ENCODE results near the gene DPP7. TPM values are rescaled to one million over a fixed set of nuclear protein-coding genes. Genes with fewer than 3 reads are reported as not detected.
A peak's percentile ranks its signal among the peaks of the same experiment; 100 is the strongest.

Gene DPP7
- total RNA-seq = 100 to 1,000 TPM; 271 to 321 TPM

DNA sequence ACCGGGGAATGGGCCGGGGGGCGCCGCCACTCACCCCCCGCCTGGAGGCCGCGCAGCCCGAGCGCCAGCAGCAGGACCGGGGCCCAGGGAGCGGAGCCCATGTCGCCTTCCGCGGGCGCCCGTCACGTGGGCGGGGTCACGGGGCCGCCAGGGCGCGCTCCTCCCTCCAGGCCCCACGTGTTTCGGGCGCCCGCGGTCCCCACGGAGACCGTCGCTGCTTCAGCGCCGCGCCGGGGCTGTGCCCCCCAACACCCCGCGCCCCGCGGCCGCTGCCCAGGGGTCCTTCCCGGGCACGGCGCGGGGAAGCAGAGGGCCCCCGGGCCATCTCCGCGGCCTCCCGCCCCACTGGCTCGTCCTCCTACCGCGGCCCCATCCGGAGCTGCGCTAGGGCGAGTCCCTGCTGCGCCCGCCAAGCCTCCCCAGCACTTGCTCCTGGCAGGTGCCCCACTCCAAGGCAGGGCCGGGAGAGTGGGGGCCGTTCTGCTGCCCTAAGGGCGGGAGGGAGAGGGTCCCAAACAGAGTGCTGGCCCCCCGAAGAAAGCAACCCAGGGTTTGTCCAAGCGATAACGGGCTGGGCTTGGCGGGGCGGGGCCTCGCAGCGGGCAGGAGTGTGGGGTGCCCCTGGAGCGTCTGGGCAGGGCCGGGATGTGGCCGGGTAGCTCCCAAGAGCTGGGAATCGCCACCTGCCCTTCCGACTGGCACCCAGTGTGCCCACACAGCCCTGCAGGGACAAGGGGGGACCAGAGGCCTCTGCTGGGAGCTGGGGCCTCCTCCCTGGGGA, at the start of gene DPP7:
Gene DPP7, minus strand, starts transcription at position 121 of the 781 bp plus-strand sequence. Its CDS starts 20 bp downstream, at position 101.
- H3K27me3 Mint-ChIP-seq = no peaks in the 10 kb centered on the region
- H3K36me3 Mint-ChIP-seq = peaks cover 2% of the 10 kb centered on the region
- CTCF ChIA-PET = interaction anchor here (0.8 to 10.6 kb wide), 14 partner anchors 12 to 122 kb away, joined by 3 to 91 read pairs (median 4); partner anchors contain the start of genes CYSRT1, MAN1B1, RNF224 and SAPCD2
- H3K9me3 Mint-ChIP-seq (ENCODE audit: low read depth) = no peaks in the 10 kb centered on the region
- peak within 1 kb of the TSS; percentile 66 for H3K4me3 Mint-ChIP-seq
- DNase-seq = peak; percentile 85
- peak; percentile 96 for ATAC-seq
- peaks cover 10% of the 10 kb centered on the region for H3K4me1 Mint-ChIP-seq
- H3K27ac Mint-ChIP-seq = peak within 1 kb of the TSS; percentile 52

DNA sequence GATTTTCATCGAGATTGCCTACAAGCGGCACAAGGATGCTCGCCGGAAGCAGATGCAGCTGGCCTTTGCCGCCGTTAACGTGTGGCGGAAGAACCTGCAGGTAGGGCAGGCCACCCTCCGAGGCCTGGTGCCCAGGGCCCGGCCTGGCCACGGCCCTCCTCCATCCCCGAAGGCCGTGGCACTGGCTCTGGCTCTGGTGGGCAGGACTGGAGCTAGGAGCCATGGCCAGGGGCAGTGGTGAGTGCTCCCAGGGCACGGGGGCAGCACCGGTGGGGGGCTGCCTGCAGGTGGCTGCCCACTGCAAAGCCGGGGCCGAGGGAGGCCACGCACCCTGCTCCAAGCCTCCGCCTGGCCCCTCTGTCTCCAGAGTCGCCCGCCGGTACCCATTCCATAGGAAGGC, 49.3 kb upstream of the DPP7 start:
- CTCF ChIA-PET = no interaction called here
- Mint-ChIP-seq H3K4me3 (no peak overlapping the region), H3K4me1 (peaks cover 4% of the 10 kb centered on the region)

DNA sequence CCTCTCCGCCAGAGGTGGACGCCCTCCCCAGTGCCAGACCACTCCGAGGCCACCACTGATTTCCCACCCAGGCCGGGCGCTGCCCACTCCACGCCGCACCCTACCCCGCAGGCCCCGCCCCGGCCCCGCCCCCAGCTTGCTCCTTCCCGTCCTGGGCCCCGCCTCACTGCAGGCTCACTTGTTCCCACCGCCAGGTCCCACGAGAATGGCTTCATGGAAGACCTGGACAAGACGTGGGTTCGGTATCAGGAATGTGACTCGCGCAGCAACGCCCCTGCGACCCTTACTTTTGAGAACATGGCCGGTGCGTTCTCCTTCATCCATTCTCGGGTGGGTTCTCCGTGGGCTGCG, 48.8 kb upstream of the DPP7 start:
- no peak for ATAC-seq
- no peak for DNase-seq
- CTCF ChIA-PET = interaction anchor here (1.3 kb wide), 1 partner anchor 13 kb away, joined by 4 read pairs; no protein-coding TSS in a partner anchor
- no peaks in the 10 kb centered on the region for H3K36me3 Mint-ChIP-seq
- H3K27me3 Mint-ChIP-seq = peaks cover 41% of the 10 kb centered on the region
- no peak overlapping the region for H3K27ac Mint-ChIP-seq
- peaks cover 7% of the 10 kb centered on the region for H3K4me1 Mint-ChIP-seq
- no peak overlapping the region for H3K4me3 Mint-ChIP-seq
- no peaks in the 10 kb centered on the region for H3K9me3 Mint-ChIP-seq (ENCODE audit: low read depth)

More for the DNA sequence above, 49.3 kb upstream of the DPP7 start:
- H3K27me3 Mint-ChIP-seq = peaks cover 40% of the 10 kb centered on the region
- H3K36me3 Mint-ChIP-seq = no peaks in the 10 kb centered on the region
- no peak for DNase-seq
- H3K27ac Mint-ChIP-seq = no peak overlapping the region
- H3K9me3 Mint-ChIP-seq (ENCODE audit: low read depth) = no peaks in the 10 kb centered on the region
- ATAC-seq = no peak

DNA sequence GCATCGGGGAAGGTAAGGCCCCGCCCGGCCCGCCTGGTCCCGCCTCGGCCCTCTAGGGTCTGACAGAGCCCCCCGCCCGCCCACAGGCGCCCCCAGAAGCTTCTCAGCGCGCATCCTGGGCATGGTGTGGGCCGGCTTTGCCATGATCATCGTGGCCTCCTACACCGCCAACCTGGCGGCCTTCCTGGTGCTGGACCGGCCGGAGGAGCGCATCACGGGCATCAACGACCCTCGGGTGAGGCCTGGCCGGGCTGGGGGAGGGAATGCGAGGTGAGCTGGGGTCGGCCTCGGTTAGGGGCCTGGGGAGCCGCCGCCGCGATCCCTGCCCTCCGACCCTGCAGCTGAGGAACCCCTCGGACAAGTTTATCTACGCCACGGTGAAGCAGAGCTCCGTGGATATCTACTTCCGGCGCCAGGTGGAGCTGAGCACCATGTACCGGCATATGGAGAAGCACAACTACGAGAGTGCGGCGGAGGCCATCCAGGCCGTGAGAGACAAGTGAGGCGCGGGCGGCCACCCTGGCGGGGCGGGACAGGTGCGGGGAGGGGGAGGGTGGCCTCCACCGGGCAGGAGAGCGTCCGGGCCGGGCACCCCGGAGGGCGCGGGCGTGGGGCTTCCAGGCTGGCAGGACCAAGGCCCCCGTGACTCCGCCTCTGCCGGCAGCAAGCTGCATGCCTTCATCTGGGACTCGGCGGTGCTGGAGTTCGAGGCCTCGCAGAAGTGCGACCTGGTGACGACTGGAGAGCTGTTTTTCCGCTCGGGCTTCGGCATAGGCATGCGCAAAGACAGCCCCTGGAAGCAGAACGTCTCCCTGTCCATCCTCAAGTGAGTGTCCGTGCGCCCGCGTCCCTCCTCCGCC, 48.2 kb upstream of the DPP7 start:
- ATAC-seq (no peak), DNase-seq (no peak)
- CTCF ChIA-PET = interaction anchor here (1.3 kb wide), 1 partner anchor 14 kb away, joined by 4 read pairs; no protein-coding TSS in a partner anchor
- Mint-ChIP-seq H3K9me3 (ENCODE audit: low read depth) (no peaks in the 10 kb centered on the region), H3K27ac (no peak overlapping the region), H3K36me3 (no peaks in the 10 kb centered on the region), H3K27me3 (peaks cover 46% of the 10 kb centered on the region), H3K4me1 (peaks cover 11% of the 10 kb centered on the region), H3K4me3 (no peak overlapping the region)

DNA sequence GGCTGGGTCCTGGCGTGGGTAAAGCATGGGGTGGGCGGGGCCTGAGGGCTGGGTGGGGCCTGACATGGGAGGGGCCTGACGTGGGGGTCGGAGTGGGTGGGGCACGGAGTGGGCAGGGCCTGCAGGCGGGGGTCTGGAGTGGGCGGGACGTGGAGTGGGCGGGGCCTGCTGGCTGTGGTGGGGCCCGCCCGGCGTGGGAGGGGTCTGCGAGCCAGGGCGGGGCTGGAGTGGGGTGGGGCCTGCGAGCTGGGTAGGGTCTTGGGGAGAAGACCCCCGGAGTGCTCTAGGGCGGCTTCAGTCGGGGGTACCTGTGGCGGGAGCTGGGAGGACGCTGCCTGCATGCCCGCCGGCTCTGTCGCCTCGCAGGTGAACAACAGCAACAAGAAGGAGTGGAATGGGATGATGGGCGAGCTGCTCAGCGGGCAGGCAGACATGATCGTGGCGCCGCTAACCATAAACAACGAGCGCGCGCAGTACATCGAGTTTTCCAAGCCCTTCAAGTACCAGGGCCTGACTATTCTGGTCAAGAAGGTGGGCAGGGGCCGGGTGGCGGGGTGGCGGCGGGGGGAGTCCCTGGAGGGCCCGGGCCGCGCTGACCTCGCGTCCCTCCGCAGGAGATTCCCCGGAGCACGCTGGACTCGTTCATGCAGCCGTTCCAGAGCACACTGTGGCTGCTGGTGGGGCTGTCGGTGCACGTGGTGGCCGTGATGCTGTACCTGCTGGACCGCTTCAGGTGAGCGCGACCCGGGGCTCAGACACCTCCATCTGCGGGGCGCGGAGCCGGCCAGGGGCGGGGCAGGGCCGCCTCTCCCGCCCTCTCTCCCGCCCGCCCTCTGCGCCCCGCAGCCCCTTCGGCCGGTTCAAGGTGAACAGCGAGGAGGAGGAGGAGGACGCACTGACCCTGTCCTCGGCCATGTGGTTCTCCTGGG, 47.3 kb upstream of the DPP7 start:
- Mint-ChIP-seq H3K9me3 (ENCODE audit: low read depth) (no peaks in the 10 kb centered on the region), H3K4me3 (no peak overlapping the region), H3K36me3 (no peaks in the 10 kb centered on the region), H3K27me3 (peaks cover 44% of the 10 kb centered on the region), H3K4me1 (peaks cover 11% of the 10 kb centered on the region), H3K27ac (no peak overlapping the region)
- DNase-seq = no peak
- ATAC-seq = no peak
- CTCF ChIA-PET = interaction anchor here (1.3 kb wide), 1 partner anchor 15 kb away, joined by 4 read pairs; no protein-coding TSS in a partner anchor

DNA sequence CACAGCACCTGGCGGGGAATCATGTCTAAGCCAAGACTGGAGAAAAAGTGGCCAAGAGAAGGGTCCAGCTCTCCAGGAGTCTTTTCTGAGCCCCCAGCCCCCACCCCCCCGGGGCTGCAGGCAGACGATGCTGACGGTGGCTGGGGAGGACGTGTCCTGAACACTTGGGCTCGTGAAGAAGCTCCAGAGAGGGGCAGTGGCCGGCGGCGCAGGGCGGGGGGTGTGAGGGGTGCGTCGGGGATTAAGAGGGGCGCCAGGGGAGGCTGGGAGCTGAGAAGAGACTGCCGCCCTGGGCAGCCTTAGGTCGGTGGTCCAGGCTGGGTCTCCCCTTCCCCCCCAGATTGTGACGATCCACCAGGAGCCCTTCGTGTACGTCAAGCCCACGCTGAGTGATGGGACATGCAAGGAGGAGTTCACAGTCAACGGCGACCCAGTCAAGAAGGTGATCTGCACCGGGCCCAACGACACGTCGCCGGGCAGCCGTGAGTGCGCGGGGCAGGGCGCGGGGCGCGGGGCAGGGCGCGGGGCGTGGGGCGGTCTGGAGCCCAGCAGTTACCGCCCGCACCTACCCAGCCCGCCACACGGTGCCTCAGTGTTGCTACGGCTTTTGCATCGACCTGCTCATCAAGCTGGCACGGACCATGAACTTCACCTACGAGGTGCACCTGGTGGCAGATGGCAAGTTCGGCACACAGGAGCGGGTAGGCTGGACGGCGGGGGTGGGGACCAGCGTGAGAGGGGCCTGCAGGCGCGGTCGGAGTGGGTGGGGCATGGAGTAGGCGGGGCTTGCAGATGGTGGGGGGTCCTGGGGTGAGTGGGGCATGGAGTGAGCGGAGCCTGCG, 46.4 kb upstream of the DPP7 start:
- Mint-ChIP-seq H3K4me1 (peaks cover 13% of the 10 kb centered on the region), H3K27me3 (peaks cover 41% of the 10 kb centered on the region), H3K27ac (no peak overlapping the region), H3K36me3 (no peaks in the 10 kb centered on the region), H3K9me3 (ENCODE audit: low read depth) (no peaks in the 10 kb centered on the region), H3K4me3 (no peak overlapping the region)
- ATAC-seq = no peak
- no peak for DNase-seq
- CTCF ChIA-PET = no interaction called here

DNA sequence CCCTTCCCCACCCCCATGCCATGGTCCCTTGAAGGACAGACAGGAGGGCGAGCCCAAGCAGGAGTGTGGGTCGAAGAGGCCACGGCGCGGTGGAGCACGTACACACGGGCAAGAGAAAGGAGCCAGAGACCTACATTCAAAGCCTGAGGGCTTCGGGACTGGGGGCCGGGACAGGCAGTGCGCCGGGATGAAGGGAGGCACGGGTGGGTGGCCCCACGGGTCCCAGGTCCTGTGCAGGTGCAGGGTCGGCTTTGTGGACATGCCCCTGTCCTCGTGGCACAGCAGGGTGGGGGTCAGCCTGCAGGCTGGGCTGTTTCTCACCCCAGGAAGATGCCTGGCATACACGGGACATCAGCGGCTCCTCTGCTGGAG, 45.5 kb upstream of the DPP7 start:
- Mint-ChIP-seq H3K36me3 (no peaks in the 10 kb centered on the region), H3K4me3 (no peak overlapping the region), H3K27ac (no peak overlapping the region), H3K4me1 (peaks cover 13% of the 10 kb centered on the region), H3K9me3 (ENCODE audit: low read depth) (no peaks in the 10 kb centered on the region), H3K27me3 (peaks cover 41% of the 10 kb centered on the region)
- DNase-seq = no peak
- ATAC-seq = no peak
- CTCF ChIA-PET = no interaction called here

DNA sequence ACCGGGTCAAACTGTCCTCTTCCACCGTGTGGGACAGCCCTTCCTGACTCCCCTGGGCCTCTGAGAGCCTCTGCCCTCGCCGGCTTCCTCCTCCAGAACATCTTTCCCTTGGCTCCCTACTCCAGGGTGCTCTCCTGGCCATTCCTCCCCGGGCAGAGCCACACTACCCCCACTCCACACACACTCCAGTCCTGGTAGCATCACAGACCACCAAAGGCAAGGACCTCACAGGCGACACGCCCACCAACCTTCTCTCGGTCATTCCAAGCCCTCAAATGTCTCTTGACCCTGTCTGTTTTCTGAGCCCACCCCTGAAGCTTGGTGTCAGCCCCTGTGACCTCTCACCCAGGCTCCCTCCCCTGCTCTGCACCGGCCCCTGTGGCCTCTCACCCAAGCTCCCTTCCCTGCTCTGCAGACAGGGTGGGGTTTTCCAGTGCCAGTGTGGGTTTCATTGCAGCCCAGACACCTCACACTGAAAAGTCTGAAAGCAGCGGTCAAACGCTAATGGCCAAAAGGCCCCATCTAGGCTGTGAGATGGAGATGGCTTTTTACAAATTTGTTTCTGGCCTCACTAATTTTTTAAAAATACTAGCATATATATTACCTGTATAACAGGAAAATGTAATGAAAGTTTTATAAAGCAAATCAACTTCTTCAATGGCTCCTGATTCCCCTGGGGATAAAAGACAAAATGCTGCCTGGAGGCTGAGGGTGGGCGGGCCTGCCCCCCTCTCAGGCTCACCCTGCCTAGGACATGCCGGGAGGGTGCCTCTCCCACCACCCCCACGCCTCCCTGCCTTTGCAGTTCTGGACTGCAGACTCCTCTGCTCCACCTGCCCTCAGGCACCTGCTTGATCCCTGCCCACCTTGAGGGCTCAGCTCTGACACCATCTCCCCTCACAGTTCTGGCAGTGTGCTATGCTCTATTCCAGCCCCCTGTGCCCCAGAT, 44.8 kb upstream of the DPP7 start:
- no peak overlapping the region for H3K27ac Mint-ChIP-seq
- no peaks in the 10 kb centered on the region for H3K36me3 Mint-ChIP-seq

DNA sequence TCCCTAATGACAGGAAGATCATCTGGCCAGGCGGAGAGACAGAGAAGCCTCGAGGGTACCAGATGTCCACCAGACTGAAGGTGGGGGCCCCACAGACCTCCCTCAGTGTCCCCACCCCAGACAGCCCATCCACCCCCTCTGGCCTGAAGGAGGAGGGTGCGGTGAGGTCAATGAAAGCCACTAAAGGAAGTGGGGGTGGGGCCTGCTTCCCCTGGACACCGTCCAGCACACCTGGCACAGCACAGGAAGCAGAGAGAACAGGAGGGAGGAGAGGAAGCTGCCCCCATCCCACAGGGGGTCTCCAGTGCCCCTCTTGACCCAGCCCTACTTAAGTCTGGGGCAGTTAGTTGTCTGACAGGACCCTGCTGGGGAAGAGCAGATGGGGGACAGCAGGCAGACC, 44.1 kb upstream of the DPP7 start:
- ATAC-seq = no peak
- H3K27ac Mint-ChIP-seq = no peak overlapping the region
- DNase-seq = no peak
- no peaks in the 10 kb centered on the region for H3K9me3 Mint-ChIP-seq (ENCODE audit: low read depth)
- peaks cover 13% of the 10 kb centered on the region for H3K4me1 Mint-ChIP-seq
- H3K36me3 Mint-ChIP-seq = no peaks in the 10 kb centered on the region
- H3K4me3 Mint-ChIP-seq = no peak overlapping the region
- CTCF ChIA-PET = interaction anchor here (1.2 to 1.8 kb wide), 2 partner anchors 18 to 112 kb away, joined by 3 to 5 read pairs; no protein-coding TSS in a partner anchor
- peaks cover 44% of the 10 kb centered on the region for H3K27me3 Mint-ChIP-seq

More for the DNA sequence above, 44.8 kb upstream of the DPP7 start:
- no peak overlapping the region for H3K4me3 Mint-ChIP-seq
- H3K9me3 Mint-ChIP-seq (ENCODE audit: low read depth) = no peaks in the 10 kb centered on the region
- peaks cover 13% of the 10 kb centered on the region for H3K4me1 Mint-ChIP-seq
- ATAC-seq = no peak
- CTCF ChIA-PET = interaction anchor here (1.2 to 1.8 kb wide), 2 partner anchors 17 to 113 kb away, joined by 3 to 5 read pairs; no protein-coding TSS in a partner anchor
- no peak for DNase-seq
- peaks cover 44% of the 10 kb centered on the region for H3K27me3 Mint-ChIP-seq

DNA sequence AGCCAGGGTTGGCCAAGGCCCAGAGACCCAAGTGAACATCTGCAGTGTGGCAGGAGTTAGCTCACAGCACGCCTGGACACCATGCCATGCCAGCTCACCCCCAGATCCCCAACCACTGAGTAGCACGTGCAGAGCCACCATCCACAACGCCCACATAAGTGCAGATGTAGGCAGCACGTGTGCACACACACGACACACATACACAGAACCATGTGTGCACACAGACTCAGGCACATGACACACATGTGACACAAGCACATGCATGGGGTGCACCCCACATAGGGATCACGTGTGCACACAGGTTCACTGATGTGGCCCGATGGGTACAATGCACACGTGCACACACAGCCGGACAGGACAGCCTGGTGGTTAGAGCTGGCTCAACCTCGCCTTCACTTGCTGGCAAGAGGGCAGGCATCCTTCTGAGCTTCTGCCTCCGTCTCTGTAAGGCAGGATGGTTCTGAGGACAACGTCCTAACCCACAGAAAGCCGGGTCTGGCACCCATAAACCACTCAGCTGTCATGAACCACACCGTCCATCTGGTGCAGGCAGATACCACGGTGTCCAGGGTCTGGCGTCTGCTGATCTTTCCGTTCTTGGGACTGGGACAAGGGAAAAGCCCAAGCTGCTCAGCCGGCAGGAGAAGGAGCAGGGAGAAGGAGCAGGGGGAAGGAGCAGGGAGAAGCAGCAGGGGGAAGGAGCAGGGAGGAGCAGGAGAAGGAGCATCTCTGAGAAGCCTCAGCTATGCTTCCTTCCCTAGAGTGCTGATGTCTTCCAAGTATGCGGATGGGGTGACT, 43.3 kb upstream of the DPP7 start:
- no peaks in the 10 kb centered on the region for H3K9me3 Mint-ChIP-seq (ENCODE audit: low read depth)
- H3K4me1 Mint-ChIP-seq = peaks cover 13% of the 10 kb centered on the region
- DNase-seq = no peak
- CTCF ChIA-PET = interaction anchor here (0.6 to 1.8 kb wide), 4 partner anchors 12 to 111 kb away, joined by 3 to 5 read pairs (median 4); no protein-coding TSS in a partner anchor
- no peak overlapping the region for H3K4me3 Mint-ChIP-seq
- H3K27me3 Mint-ChIP-seq = peaks cover 41% of the 10 kb centered on the region
- no peak overlapping the region for H3K27ac Mint-ChIP-seq
- H3K36me3 Mint-ChIP-seq = no peaks in the 10 kb centered on the region
- no peak for ATAC-seq
